Activated T-helper 1 cell treated with anti-CD3 and anti-CD28 coated beads, Interleukin-2, amount 50 U/mL, for 16 hours (primary cell): ENCODE results near the gene C16orf74.

Source experiments
- DNase-seq, 2 donors: peaks; one replicate each; pipeline ENCODE4 v3.0.0-alpha.2; 2020; ENCODE audit warnings: low read depth in 1 of 2, low spot score in 1 of 2

Gene C16orf74

GRCh38 chr16:85675251-85675874, 75.5 kb downstream of the C16orf74 start:
- no peak for DNase-seq

- DNase-seq = no peak
Measured at GRCh38 chr16:85674828-85675227, 76.1 kb downstream of the C16orf74 start.

- DNase-seq = no peak
Measured at GRCh38 chr16:85674418-85674755, 76.5 kb downstream of the C16orf74 start.

GRCh38 chr16:85673529-85674417, 77.1 kb downstream of the C16orf74 start:
- DNase-seq = no peak

DNA sequence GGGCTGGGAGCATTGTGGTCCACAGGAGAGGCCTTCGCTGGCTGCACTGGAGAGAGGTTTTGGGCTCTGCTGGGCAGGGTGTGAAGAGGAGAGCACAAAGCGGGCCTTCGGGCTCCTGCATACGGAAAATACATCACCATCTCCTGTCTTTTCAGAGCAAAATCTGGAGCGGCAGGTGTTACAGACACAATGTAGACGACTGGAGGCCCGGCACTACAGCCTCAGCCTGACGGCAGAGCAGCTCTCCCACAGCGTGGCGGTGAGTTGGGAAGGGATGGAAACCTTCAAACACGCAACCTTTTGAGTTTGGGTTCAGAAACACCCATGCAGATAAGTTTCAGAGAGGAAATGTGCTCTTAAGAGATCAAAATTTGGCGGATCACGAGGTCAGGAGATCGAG, 80.1 kb downstream of the C16orf74 start:
- DNase-seq = no peak

- DNase-seq = no peak
Measured at GRCh38 chr16:85668676-85669424, 82.0 kb downstream of the C16orf74 start.

DNA sequence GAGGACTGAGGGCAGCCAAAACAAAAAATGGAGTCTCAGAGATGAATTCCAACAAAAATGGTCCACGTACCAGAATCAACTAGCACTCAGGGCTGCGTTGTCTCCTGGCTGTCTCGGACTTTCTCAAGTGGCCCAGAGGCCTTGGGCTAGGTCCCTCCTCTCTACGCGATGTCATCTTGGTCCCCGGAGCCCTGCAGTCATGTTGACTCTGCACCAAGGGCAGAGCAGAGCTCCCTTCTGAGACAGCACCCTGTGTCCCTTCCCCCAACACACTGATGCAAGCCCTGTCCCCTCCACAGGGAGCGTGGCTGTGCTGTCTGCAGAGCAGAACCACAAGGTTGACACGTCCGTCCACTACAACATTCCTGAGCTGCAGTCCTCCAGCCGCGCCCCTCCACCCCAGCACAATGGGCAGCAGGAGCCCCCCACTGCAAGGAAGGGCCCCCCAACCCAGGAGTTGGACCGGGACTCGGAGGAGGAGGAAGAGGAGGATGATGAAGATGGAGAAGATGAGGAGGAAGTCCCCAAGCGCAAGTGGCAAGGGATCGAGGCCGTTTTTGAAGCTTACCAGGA, 83.0 kb downstream of the C16orf74 start:
- no peak for DNase-seq

DNA sequence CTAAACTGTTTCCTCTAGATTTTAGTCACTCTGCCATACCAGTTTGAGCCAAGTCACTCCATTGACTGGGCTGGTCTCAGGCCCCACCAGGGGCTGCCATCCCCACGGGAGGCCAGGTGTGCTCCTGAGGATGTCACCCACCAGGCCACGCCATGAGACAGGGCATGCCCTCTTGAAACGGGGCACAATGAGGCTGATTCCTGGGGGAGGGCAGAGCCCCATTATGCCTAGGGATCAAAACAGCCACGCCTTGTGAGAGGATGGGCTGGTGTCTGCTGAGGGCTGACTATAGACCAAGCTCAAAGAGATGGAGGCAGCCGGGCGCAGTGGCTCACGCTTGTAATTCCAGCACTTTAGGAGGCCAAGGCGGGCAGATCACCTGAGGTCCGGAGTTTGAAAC, 83.6 kb downstream of the C16orf74 start:
- DNase-seq = no peak

DNA sequence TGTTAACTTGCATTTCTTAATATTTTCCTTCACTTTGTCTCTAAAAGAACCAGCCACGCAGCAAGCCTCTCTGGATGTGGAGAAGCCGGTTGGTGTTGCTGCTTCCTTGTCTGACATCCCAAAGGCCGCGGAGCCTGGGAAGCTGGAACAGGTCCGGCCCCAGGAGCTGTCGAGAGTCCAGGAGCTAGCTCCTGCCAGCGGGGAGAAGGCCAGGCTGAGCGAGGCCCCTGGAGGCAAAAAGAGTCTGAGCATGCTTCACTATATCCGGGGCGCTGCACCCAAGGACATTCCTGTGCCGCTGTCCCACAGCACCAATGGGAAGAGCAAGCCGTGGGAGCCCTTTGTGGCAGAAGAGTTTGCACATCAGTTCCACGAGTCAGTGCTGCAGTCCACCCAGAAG, 85.0 kb downstream of the C16orf74 start:
- DNase-seq = no peak

DNA sequence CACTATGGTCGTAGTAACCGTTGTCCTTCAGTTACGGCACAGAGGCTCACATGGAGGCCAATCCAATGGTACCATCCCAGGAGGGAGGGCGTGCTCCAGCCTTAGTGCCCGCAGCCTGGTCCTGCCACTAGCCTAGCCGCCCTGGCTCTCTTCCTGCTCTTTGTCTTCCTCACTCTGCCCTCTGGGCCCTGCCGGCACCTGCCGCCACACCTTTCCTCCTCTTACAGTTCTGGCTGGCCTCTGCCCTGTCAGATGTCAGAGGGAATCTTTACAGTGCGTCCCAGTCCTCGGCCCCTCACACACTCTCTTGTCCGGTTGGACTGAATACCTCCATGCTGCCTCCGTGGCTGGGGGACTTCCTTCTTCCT, 85.5 kb downstream of the C16orf74 start:
- DNase-seq = no peak

DNA sequence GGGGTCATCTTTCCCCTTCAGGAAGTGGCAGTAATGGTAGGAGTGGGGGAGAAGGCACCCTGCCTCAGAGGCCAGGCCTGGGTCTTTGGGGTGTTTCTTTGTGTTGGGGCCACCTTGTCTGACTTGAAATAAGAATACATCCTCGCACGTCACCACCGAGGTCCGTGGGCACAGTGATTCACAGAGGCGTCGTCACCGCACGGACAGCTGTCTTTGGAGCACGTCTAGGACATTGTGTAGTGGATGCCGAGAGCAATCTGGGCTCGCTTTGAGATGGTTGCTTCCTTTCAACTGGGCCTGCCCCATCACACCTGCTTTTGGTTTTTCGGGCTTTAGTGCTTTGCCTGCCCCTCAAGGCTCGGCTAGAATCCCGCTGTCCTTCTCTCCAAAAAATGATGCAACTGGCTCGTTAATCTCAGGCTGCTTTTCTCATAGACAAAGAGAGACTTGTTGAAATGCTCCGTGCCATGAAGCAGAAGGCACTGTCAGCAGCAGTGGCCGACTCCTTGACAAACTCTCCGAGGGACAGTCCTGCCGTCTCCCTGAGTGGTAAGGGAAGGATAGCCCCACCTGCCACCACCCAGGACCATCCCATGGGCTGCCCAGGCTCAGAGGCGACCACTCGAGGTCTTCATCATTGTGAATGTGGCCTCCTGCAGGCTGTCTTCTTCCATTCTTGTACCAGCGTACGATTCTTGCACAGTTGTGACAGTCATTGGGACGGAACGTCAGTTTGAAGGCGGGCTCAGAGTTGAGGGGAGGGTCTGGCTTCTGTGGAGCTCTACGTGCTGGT, 86.1 kb downstream of the C16orf74 start:
- no peak for DNase-seq

DNA sequence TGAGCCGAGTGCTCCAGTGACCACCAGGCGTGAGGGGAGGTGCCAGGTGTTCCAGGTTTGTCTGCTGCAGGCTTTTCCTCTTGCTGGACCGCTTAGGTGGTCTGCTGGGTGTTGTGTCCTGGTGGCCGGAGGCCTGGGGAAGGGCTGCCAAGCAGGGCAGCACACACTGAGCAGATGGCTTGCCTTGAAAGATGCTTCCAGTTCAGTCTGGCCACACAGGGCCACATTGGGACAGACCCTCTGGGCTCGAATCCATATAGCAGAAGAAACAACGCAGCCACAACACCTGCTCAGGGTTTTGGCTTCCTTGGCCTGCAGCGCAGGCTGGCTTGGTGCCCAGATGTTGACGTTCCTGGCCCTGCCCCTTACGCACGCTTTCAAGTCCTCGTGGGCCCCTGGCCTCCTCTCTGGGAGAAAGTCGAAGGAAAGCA, 87.0 kb downstream of the C16orf74 start:
- no peak for DNase-seq

- no peak for DNase-seq
Measured at GRCh38 chr16:85662976-85663830, 87.7 kb downstream of the C16orf74 start.

DNA sequence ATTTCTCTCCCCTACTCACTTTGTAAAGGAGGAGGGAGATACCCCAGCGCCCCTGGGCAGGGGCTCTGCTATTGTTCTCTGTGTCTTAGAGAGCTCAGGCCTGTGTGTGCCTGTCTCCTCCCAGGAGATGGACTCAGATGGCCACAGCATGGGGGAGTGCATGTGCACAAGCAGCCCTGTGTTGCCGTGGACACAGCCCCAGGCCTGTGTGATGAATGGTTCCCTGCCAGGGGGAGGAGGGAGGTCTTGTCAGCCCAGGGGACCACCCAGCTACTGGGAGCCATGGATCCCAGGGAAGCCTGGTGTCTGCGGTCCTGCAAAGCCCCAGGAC, 88.4 kb downstream of the C16orf74 start:
- DNase-seq = no peak

GRCh38 chr16:85661740-85662481, 89.0 kb downstream of the C16orf74 start:
- no peak for DNase-seq

- no peak for DNase-seq
Measured at GRCh38 chr16:85660843-85661739, 89.8 kb downstream of the C16orf74 start.

DNA sequence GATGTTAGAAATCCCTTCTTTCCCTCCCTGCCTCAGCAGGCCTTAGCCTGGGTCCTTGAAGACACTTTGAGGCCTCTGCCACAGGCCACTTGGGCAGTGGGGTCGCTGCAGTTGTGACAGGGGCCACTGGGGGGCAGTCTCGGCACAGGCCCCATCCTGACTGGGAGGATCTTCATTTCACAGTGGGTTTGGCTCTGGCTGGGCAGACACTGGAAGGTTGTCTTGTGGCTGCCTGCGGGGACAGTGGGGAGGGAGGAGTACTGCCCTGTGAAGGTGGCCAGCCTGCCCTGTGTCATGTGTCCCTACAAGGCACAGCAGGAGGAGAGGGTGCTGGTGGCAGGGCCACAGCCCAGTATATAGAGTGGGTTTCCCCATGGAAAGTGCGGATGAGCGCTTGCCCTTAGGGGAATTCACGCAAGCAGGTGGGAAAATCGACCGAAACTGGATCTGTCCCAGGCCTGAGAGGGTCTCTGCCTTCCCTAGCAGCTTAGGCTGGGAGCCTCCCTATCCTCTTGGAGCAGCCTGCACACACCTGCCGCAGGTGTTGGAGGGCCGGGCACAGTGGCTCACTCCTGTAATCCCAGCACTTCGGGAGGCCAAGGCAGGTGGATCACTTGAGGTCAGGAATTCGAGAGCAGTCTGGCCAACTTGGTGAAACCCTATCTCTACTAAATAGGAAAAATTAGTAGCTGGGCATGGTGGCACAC, 90.9 kb downstream of the C16orf74 start:
- peak; percentile 36 to 42 for DNase-seq

DNA sequence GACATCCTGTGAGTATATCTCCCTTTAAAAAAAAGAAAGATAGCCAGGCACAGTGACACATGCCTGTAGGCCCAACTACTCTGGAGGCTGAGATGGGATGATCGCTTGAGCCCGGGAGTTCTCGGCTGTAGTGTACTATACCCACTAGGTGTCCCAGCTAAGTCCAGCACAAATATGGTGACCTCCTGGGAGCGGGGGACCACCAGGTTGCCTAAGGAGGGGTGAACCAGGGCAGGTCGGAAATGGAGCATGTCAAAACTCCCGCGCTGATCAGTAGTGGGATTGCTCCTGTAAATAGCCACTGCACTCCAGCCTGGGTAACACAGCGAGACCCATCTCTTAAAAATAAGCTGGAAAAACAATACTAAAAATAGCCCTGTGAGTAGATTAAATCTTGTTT, 91.6 kb downstream of the C16orf74 start:
- DNase-seq = no peak
